Measurements from ENCODE around the gene NRG3.
"Not testable (repeated sequence)": the region's sequence is repeated elsewhere in the genome, so short reads cannot be mapped to it uniquely, and the experiment has no call there.

The NRG3 gene

GRCh38 chr10:82943142-82943541, 1068.1 kb downstream of the NRG3 start:
- DNase-seq: no peak

- no peak for DNase-seq
Observed at GRCh38 chr10:82949816-82950575, 1075.0 kb downstream of the NRG3 start.

- DNase-seq: no peak
Observed at GRCh38 chr10:82953331-82953730, 1078.3 kb downstream of the NRG3 start.

GRCh38 chr10:82953909-82954308, 1078.9 kb downstream of the NRG3 start:
- DNase-seq: no peak

GRCh38 chr10:82960421-82961060, 1085.5 kb downstream of the NRG3 start:
- not testable (repeated sequence) for DNase-seq

GRCh38 chr10:82961864-82962263, 1086.9 kb downstream of the NRG3 start:
- DNase-seq: no peak

- no peak for DNase-seq
Observed at GRCh38 chr10:82966130-82966529, 1091.1 kb downstream of the NRG3 start.

GRCh38 chr10:82968533-82968932, 1093.5 kb downstream of the NRG3 start:
- no peak for DNase-seq

- DNase-seq: peak; percentile 8
Observed at GRCh38 chr10:82969405-82969804, 1094.4 kb downstream of the NRG3 start.

- no peak for DNase-seq
Observed at GRCh38 chr10:82980321-82980720, 1105.3 kb downstream of the NRG3 start.

GRCh38 chr10:82981137-82981723, 1106.2 kb downstream of the NRG3 start:
- DNase-seq: no peak

- DNase-seq: no peak
Observed at GRCh38 chr10:82982110-82982608, 1107.2 kb downstream of the NRG3 start.

GRCh38 chr10:82986216-82986615, 1111.2 kb downstream of the NRG3 start:
- no peak for DNase-seq

- DNase-seq: not testable (repeated sequence)
Observed at GRCh38 chr10:83006479-83006878, 1131.5 kb downstream of the NRG3 start.

- DNase-seq: no peak
Observed at GRCh38 chr10:83007510-83007909, 1132.5 kb downstream of the NRG3 start.

GRCh38 chr10:83012866-83013265, 1137.9 kb downstream of the NRG3 start:
- no peak for DNase-seq

- no peak for DNase-seq
Observed at GRCh38 chr10:83017076-83017867, 1142.3 kb downstream of the NRG3 start.

GRCh38 chr10:83023662-83024061, 1148.7 kb downstream of the NRG3 start:
- DNase-seq: no peak
